GM10266 (cell line): ENCODE results near the gene TNRC18.
"Not testable (repeated sequence)": the region's sequence is repeated elsewhere in the genome, so short reads cannot be mapped to it uniquely, and the experiment has no call there.

ENCODE experiments used
- DNase-seq: peaks from one replicate; pipeline ENCODE4 v3.0.0; 2012; ENCODE audit errors: extremely low spot score
- CTCF ChIP-seq: IDR thresholded peaks from 2 replicates; pipeline ENCODE4 v1.5.1; 2012; ENCODE audit warnings: mild to moderate bottlenecking, low read depth; ENCODE audit not compliant: control insufficient read depth, insufficient read depth; ENCODE audit errors: missing control alignments

Gene TNRC18

GRCh38 chr7:5367661-5368060 lies 56.0 kb downstream of the TNRC18 start:
- no peak for TF ChIP-seq CTCF
- DNase-seq: no peak

- peak; percentile 72 for TF ChIP-seq CTCF
- DNase-seq: peak; percentile 91
Measured at GRCh38 chr7:5365976-5366625, 57.5 kb downstream of the TNRC18 start.

GRCh38 chr7:5363729-5364128 lies 59.9 kb downstream of the TNRC18 start:
- no peak for TF ChIP-seq CTCF
- DNase-seq: no peak

- DNase-seq: no peak
Measured at GRCh38 chr7:5362466-5362865, 61.2 kb downstream of the TNRC18 start.

GRCh38 chr7:5361446-5362127 lies 62.0 kb downstream of the TNRC18 start:
- no peak for DNase-seq
- TF ChIP-seq CTCF: no peak

More at GRCh38 chr7:5362466-5362865, 61.2 kb downstream of the TNRC18 start:
- TF ChIP-seq CTCF: no peak

- no peak for TF ChIP-seq CTCF
- no peak for DNase-seq
Measured at GRCh38 chr7:5360971-5361370, 62.7 kb downstream of the TNRC18 start.

GRCh38 chr7:5360451-5360850 lies 63.2 kb downstream of the TNRC18 start:
- DNase-seq: no peak
- TF ChIP-seq CTCF: no peak

GRCh38 chr7:5360021-5360420 lies 63.6 kb downstream of the TNRC18 start:
- not testable (repeated sequence) for DNase-seq
